HG02798 (cell line): Measurements from ENCODE around the gene CHSY1.

ENCODE experiments used
- ATAC-seq: cut with Tn5 transposase; IDR thresholded peaks from one replicate; pipeline ENCODE4 v1.9.1; 2021; ENCODE audit warnings: mild to moderate bottlenecking; ENCODE audit not compliant: unreplicated experiment, poor library complexity

CHSY1 gene

GRCh38 chr15:101139986-101140696 lies 111.7 kb downstream of the CHSY1 start:
- ATAC-seq: no peak

GRCh38 chr15:101138913-101139880 lies 112.7 kb downstream of the CHSY1 start:
- peak; percentile 72 for ATAC-seq

- ATAC-seq: no peak
Measured at GRCh38 chr15:101138086-101138660, 113.7 kb downstream of the CHSY1 start.

GRCh38 chr15:101137312-101137940 lies 114.4 kb downstream of the CHSY1 start:
- no peak for ATAC-seq

GRCh38 chr15:101136381-101137268 lies 115.2 kb downstream of the CHSY1 start:
- no peak for ATAC-seq

GRCh38 chr15:101135532-101136166 lies 116.2 kb downstream of the CHSY1 start:
- peak; percentile 73 for ATAC-seq

GRCh38 chr15:101134780-101135179 lies 117.1 kb downstream of the CHSY1 start:
- ATAC-seq: no peak

- ATAC-seq: no peak
Measured at GRCh38 chr15:101133751-101134261, 118.0 kb downstream of the CHSY1 start.

- ATAC-seq: no peak
Measured at GRCh38 chr15:101133181-101133460, 118.7 kb downstream of the CHSY1 start.

GRCh38 chr15:101132390-101133180 lies 119.3 kb downstream of the CHSY1 start:
- no peak for ATAC-seq

GRCh38 chr15:101131489-101132389 lies 120.1 kb downstream of the CHSY1 start:
- ATAC-seq: no peak

GRCh38 chr15:101129851-101130380 lies 121.9 kb downstream of the CHSY1 start:
- no peak for ATAC-seq

- ATAC-seq: no peak
Measured at GRCh38 chr15:101128221-101129015, 123.4 kb downstream of the CHSY1 start.

GRCh38 chr15:101127506-101128076 lies 124.3 kb downstream of the CHSY1 start:
- peak; percentile 65 for ATAC-seq

- peak; percentile 58 for ATAC-seq
Measured at GRCh38 chr15:101126618-101127505, 125.0 kb downstream of the CHSY1 start.
